HG03469 (cell line): ENCODE data around the gene ARVCF.

Experiments
- ATAC-seq: cut with Tn5 transposase; IDR thresholded peaks from one replicate; pipeline ENCODE4 v1.9.1; 2021; ENCODE audit warnings: mild to moderate bottlenecking, moderate library complexity, moderate number of reproducible peaks; ENCODE audit not compliant: unreplicated experiment

The ARVCF gene

DNA sequence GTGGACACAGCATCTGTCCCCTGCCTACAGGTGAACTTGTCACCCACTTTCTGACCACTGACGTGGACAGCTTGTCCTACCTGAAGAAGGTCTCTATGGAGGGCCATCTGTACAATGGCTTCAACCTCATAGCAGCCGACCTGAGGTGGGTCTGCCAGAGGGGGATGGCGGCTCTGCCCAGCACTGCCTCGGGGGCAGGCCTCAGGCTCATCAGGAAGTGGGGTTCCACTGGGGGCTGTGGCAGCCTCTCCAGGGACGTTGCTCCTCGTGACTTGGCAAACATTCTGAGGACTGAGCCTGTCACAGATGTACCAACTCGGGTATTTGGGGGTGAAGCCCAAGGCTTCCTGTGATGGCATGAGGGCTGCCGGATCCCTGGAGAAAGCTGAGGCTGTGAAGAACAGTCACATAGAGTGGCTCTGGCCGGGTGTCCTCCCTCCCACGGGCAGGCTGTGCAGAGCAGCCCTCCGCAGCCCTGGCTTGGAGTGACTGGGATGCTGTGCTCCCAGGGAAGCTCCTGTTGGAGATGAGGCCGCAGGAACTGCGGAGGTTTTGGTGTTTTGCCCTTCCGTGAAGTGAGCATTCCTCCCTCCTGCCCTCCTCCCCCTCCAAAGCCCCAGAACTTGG is 36.9 kb upstream of the ARVCF start:
- ATAC-seq, result no peak

DNA sequence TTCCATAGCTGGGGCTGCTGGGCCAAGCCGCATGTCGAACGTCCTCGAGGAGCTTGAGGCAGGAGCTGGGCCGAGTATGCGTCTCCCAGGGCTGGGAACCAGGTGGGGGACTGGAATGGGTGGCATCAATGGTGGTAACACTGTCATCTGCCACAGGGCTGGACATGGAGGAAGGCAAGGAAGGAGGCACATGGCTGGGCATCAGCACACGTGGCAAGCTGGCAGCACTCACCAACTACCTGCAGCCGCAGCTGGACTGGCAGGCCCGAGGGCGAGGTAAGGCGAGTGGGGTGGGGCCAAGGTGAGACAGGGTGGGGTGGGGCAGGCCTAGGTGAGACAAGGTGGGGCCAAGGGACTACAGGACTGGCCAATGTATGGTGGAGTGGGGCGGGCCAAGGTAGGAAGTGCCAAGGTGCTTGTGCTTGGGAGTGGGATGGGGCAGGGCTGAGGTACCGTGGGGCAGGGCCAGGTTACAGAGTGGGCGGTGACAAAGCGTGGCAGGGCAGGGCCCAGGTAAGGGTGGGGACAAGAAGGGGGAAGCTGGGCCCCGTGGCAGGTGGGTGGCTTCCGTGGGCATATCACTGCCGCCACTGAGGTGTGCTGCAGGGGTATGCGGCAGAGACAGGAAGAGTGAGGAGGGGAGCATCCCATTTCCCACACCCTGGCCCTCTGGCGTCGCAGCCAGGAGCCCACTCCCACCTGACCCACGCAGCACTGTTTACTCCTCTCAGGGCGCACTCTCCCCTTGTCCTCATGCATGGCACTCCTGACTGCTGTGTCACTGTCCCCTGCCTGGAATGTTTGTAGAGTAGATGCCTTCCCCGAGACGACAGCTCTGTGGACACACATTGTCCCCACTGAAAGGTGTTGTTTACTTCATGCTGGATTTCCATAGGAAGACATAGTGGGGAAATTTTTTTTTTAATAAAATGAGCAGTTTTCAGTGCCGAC is 36.0 kb upstream of the ARVCF start:
- ATAC-seq, result no peak

DNA sequence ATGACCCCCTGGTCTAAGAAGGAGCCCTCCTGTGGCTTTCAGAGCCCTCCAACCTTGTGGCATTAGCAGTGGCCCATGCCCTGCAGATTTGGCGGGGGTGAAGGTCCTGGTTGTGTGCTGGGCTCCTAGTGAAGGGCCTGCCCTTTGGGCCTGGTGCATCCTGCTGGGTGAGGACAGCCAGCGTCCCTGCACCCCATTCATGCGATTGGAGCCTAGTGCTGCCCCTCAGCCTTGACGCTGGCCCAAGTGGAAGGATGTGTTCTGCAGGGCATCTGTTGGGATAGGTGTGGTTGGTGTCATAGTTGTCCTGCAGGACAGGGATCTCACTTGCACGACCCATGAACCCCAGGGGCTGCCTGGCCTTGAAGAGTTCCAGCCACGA is 35.3 kb upstream of the ARVCF start:
- no peak for ATAC-seq

DNA sequence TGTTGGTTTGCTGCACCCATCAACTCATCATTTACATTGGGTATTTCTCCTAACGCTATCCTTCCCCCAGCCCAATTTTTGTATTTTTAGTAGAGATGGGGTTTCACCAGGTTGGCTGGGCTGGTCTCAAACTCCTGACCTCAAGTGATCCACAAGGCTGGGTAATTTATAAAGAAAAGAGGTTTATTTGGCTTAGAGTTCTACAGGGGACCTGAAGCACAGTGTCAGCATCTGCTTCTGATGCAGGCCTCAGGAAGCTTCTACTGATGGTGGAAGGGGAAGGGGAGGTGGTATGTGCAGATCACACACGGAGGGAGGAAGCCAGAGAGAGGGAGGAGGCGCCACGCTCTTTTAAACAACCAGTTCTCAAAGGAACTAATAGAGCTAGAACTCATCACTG is 30.1 kb upstream of the ARVCF start:
- ATAC-seq, result no peak

DNA sequence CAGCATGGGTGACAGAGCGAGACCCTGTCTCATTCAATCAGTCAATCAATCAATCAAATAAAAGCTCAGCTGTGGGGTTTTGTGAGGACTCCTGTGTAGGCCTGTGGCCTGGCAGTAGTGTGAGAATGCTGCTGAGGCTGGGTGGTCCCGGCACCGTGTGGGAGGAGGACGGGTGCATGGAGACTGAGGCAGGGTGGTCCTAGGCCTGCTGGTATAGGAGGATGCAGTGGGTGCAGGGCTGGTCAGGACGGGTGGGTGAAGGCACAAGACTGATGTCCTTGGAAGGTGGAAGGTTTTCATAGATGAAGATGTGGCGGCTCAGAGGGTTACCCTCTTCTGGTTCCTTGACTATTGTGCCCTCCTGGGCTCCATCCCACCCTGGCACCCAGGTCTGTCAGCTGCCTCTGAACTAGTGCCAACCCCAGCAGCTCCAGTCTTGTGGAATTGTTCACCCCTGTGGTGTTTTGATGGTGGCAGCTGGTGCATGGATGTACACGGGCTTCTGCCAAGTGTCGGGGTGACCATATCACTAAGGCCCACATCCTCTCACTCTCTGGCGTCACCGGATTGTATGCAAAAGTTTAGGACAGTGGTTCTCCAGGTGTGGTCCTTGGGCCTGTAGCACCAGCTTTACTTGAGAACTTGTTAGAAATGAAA is 28.0 kb upstream of the ARVCF start:
- no peak for ATAC-seq

DNA sequence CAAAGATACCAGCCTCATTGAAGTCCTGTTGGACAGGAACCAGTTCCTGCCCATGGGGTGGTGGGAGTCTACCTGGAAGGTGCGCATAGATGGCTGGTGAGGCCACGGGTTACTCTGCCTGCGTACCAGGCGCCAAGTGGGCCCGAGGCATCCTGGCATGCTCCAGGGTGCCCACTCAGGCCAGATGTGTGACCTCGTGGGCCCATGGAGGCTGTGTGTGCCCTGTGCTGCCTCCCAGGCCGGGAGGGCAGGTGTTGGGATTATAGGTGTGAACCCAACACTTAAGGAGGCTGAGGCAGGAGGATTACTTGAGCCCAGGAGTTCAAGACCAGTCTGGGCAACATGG is 27.3 kb upstream of the ARVCF start:
- ATAC-seq, result no peak

DNA sequence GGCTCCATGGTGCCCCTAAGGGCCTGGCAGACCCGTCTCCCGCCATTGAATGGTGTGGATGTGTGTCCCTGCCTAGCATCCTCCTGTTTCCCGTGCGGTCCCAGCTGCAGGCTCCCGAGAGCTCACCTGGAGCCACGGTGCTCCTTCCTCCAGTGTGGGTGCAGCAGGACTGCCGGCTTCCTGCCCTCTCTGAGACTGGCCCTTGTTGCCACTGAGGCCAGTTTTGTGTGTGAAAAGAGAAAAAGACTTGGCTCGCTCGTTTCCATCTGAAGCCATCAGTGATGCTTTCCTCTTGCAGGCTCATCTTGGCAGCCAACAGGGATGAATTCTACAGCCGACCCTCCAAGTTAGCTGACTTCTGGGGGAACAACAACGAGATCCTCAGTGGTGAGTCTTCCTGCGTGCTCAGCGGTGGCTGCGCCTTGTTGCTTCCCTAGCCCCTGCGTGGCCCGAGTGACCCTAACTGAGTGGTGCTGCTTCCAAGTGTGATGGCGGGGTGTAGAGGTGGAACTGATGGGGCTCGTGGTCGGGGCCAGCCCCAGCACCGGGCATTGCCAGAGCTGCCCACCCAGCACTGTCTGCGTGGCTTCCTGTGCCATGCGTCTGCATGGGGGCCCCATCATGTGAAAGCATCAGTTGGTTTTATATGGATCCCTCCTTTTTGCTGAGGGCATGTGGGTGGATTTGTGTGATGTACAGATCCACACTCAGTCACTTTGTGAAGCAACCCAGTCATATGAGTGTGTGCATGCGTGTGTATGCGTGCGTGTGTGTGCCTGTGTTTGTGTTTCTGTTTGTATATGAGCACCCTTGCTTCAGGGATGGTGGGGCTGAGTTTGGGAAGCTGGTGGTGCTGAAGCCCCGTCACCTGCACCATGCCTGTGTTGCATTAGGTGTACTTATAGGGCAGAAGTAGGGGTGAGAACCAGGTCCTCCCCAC is 26.7 kb upstream of the ARVCF start:
- ATAC-seq, result no peak

DNA sequence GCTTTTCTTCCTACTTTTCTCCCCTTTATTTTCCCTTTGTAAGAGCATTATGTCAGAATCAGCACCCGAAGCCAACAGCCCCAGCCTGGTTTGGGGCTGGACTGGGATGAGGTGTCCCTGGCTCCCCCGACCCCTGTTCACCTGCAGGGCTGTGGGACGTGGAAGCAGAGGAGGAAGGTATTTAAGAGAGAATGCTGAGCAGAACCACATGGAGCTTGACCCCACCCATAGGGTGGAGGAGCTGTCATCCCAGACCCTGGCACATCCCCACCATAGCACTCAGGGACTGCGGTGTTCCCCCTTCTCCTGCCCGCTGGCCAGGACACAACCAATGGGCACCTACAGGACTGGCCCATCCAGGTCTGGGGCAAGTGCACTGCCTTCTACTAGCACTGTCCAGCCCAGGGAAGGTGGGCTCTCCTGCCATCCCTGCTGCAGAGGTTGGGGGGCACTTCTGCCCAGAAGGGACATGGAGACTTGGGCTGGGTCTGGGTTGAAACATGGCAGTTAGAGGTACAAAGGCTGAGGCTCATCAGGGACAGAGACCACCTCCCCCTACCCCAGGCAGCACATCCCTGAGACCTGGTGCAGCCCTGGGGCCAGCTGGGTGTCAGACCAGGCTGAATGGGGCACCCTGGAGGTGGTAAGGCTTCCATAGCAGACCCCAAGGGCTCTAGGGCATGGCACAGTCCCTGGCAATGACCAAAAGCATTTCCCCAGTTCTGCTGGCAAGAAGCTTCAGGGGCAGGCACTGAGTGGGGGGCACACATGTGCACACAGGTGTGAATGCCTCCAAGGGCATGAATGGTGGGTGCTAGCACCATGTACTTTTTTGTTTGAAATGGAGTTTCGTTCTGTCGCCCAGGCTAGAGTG is 23.9 kb upstream of the ARVCF start:
- ATAC-seq, result no peak

DNA sequence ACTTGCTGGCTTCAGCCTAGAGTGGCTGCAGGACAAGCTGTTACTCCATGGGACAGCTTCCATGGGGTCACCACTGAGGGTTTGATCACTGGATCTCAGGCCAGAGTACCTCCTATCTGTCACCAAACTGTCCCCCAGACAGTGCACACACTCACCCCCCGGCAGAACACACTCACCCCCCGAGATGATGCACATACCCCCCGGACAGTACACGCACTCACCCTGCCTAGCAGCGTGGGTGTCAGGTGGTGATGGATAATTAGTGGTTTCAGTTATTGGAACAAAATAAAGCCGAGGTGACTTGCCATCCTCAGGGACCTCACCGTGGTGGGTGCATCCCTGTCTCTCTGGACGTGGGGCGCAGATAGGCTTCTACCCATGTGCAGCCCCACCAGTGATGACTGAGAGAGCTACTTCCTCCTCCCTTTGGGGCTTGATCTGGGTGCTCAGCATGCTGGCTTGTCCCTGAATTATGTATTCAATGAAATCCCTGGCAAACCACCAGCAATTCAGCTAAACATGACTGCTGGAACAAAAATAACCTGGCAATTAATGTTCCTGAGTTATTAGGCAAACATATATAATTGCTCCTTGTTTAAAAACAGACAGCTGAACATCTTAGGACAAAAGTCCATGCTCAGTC is 23.2 kb upstream of the ARVCF start:
- ATAC-seq, result no peak

DNA sequence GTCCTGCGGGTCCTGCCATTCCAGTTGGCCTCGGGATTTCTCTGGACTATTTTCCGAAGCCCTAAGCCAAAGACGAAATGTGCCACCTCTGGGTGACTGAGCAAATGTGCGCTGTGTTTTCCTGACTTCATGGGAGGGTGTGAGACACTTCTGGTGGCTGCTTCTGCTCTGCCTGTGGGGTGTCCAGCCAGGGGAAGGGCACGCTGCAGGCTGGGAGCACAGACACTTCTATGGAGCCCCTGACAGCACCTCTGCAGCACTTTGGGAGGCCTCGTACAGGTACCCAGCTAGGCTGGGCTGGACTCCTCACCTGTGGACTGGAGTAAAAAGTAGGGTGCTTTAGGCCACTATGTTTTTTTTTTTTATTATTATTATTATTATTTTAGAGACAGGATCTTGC is 22.0 kb upstream of the ARVCF start:
- no peak for ATAC-seq

DNA sequence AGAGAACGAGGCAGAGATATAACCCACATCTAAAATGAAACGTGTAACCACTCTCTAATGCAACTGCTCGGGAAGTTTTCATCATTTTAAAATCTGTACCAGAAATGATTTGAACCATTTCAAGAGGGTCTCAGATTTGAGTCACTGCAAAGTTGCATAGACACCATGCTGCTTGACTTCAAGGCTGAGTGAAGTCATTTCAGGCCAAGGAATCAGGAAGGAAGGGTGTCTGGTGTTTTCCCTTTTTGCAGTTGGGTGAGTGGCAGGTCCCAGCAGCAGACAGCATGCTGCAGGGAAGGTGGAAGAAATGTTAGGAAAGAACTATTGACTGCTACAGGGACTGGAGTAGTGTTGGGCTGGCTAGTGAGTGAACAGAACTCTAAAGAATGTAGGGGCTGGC is 20.8 kb upstream of the ARVCF start:
- ATAC-seq, result no peak

DNA sequence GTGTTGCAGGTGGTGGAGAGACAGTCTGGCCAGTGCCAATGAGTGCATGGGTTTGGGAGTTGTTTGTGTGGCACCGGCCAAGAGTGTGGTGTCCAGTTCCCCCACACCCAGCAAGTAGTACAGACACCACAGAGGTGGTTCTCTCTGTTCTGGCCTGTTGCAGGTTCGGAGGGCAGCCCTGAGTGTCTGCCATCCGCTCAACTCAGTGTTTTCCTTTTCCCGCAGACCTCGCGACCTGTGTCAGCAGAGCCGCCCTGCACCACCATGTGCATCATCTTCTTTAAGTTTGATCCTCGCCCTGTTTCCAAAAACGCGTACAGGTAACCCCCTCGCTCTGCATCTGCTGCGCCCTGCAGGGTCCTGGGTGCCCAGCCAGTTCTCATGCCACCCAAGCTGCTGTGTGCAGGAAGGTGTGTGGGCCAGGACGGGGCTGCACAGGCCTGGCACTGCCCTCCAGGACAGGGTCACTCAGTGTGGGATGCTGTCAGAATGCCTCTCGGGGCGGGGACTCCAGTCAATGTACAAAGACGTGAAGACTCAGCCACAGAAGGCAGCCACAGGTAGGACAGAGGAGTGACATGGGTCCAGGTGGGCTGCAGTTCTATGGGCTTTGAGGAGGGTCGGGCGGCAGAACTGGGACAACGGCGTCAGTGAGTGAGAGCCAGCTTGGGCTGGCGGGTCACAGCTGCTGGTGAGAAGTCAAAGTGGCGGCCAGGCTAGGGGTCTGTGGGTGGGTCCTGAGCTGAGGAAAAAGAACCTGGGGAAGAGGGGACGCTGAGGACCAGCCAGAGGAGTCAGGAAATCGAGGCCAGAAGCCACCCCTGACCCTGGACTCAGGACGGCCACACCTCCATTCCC is 20.1 kb upstream of the ARVCF start:
- ATAC-seq, result no peak

DNA sequence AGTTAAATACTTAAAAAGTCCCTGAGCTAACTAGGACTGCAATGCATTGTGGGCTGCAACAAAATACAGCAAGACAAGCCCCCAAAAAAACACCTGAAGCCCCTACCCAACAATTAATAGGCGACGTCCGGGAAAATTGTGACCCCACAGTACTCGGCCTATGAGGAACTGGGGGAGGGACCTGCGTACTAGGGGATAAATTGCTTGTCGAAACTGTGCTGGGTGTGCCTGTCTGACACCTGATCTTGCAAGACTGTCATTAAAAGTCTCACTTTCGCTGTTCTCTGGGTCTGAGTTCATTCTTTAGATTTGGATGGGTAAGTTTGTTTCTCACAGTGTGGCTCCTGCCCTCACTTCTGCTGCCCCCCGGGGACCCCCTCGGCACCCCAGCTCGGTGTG is 19.5 kb upstream of the ARVCF start:
- no peak for ATAC-seq

DNA sequence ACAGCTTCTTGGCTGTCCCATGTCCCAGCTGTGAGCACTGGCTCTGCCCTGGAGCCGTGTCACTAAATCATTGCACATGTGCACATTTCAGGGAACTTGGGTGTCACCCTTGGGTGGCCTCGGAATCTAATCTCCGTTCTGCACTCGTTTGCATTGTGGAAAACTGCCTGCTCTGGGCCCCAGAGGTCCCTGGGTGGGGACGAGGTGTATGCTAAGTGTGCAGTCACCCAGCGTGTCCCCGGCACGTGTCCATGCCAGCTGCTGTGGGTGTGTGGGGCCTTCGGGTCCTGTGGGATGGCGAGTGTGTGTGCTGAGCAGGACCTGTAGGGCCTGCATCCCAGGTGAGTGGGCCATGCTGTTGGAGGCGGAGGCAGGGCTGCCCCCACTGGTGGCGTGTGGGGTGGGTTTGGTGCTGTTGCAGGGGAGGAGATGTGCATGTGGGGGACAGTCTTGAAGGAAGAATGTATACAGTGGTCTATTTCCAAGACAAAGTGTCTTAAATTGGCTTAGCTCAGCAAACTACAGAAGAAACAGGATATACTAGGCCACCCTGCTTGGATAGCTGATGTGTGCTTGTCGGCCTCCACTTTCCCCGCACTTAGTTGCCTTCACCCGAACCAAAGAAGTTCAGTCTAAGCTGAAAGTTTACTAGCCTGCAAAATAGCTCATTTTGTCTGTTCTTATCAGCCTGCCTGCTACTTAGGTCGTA is 18.9 kb upstream of the ARVCF start:
- ATAC-seq, result no peak

DNA sequence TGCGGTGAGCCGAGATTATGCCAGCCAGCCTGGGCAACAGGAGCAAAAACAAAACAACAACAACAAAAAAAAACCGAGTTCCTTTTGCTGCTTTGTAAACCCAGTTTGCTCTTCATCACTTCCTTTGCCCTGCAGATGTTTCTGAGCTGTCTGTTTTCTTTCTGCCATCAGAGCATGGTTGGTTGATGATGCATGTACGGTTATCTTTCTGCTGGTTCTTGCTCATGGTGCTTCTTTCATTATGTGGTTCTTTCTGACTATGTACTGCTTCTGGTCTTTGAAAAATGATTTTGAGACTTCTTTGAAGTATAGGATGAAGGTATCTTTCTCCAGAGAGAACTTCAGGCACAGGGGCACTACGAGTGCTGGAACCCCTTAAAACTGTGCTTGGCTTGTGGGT is 17.5 kb upstream of the ARVCF start:
- no peak for ATAC-seq

DNA sequence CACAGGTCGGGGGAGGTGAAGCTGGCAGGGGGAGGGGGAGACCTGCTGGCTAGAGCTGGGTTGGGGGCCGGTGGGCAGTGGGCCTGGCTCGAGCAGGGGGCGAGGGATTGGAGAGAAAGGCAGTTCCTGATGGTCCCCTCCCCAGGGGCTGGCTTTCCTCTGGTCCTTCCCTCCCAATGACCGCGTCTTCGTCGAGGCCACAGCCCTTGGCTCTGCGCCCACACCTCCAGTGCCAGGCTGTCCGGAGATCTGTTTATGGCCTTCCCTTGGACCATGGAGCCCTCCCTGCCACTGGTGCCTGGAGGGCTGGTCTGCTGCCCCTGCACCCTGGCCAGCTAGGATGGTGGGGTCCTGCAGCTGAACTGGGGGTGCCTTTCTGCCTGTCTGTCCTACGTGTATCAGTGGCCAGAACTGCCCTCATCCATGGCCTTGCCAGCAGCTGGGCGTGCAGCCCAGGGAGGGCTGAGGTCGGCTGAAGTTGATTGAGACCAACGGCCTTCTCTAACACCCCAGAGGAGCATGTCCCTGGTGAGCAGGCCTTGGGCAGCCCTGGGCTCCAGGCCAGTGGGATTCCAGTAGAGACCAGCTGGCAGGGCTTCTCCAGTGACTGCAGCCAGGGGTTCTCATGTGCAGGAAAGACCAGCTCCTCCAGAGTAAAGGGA is 16.6 kb upstream of the ARVCF start:
- no peak for ATAC-seq

DNA sequence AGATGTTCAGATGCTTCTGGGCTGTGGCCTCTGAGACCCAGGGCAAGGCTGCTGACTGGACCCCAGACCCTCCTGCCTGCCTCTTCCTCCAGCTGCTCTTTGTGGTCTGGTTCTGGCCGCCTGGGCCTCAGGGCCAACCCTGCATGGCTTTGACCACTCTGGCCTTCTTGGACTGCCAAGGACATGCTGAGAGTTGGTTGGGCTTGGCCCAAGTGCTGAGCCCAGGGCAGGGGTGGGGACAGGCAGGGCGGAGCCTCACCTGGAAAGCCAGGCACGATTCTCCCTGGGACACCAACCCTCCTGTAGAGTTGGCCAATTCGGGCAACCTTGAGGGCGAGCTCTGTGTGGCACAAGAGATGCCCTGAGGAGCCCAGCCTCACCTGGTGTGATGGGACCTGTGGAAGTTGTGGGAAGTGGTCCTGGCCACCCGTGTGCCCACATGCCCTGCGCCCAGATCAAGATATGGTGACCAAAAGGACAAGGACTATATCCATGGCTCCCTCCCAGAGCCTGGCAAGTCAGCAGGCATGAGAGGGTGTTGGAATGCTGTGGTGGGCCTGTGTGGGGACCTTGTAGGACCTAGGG is 15.9 kb upstream of the ARVCF start:
- no peak for ATAC-seq
